ENCODE results near the gene SEC62. TPM values are rescaled to one million over a fixed set of nuclear protein-coding genes. Genes with fewer than 3 reads are reported as not detected.

The SEC62 gene
- total RNA-seq, 2 experiments from 2014 or later, result 64.5 to 176 TPM

GRCh38 chr3:169999433-169999832 is 32.8 kb downstream of the SEC62 start:
- Histone ChIP-seq H3K4me2 (ENCODE audit: low read length) (no peak overlapping the region), H3K79me2 (ENCODE audit: insufficient read depth, low read depth, low read length) (peaks cover 9% of the 10 kb centered on the region; the same call in 1 of the 2 replicates), H4K20me1 (ENCODE audit: insufficient read depth, low read length) (no peaks in the 10 kb centered on the region), H3K4me3 (ENCODE audit: low read depth, low read length, poor library complexity, severe bottlenecking) (no peak overlapping the region), H3K9me2 (ENCODE audit: insufficient read depth, low read length) (no peaks in the 10 kb centered on the region), H2AFZ (ENCODE audit: low read length) (no peak overlapping the region), H3K9me3 (ENCODE audit: low read length) (no peaks in the 10 kb centered on the region; the same call in 1 of the 2 replicates), H3K27ac (ENCODE audit: low read depth, low read length, poor library complexity, severe bottlenecking) (peak overlapping the region; percentile 15), H3K36me3 (ENCODE audit: insufficient read depth, low read length) (peaks cover 58% of the 10 kb centered on the region), H3K4me1 (ENCODE audit: insufficient read depth, low read length, poor library complexity, severe bottlenecking) (peaks cover 40% of the 10 kb centered on the region)
- no TSS peak for BruUV-seq (replicated peaks)
- intact Hi-C loops (cut with micrococcal nuclease; ENCODE audit: unreplicated experiment), result no loop called here
- ChIA-PET POLR2A (interaction anchor here (0.7 to 1.6 kb wide), 3 partner anchors 13 to 152 kb away, joined by 3 read pairs; no protein-coding TSS in a partner anchor), CTCF (ENCODE audit: unreplicated experiment) (interaction anchor here (0.6 kb wide), 1 partner anchor 188 kb away, joined by 3 read pairs; no protein-coding TSS in a partner anchor)
- TF ChIP-seq EZH2phosphoT487 (IDR thresholded peaks at IDR 0.05; ENCODE audit: borderline replicate concordance, low read depth, low read length) (no peak), CTCF (conservative IDR thresholded peaks at IDR 0.05; ENCODE audit: low read length) (no peak)
- no peak for DNase-seq (ENCODE audit: low spot score)

- intact Hi-C loops (cut with micrococcal nuclease; ENCODE audit: unreplicated experiment), result no loop called here
- POLR2A ChIA-PET, result interaction anchor here (0.8 to 1.6 kb wide), 5 partner anchors 10 to 67 kb away, joined by 3 to 5 read pairs (median 4); no protein-coding TSS in a partner anchor
These were observed 33.4 kb downstream of the SEC62 start for GRCh38 chr3:170000051-170000450.

More at GRCh38 chr3:170000051-170000450, 33.4 kb downstream of the SEC62 start:
- H3K36me3 ChIP-seq (ENCODE audit: insufficient read depth, low read length), result peaks cover 52% of the 10 kb centered on the region
- H3K79me2 ChIP-seq (ENCODE audit: insufficient read depth, low read depth, low read length), result peaks cover 4% of the 10 kb centered on the region; the same call in 1 of the 2 replicates
- H3K4me1 ChIP-seq (ENCODE audit: insufficient read depth, low read length, poor library complexity, severe bottlenecking), result peaks cover 40% of the 10 kb centered on the region
- CTCF ChIA-PET (ENCODE audit: unreplicated experiment), result interaction anchor here (0.6 kb wide), 1 partner anchor 189 kb away, joined by 3 read pairs; no protein-coding TSS in a partner anchor
- no peak for DNase-seq (ENCODE audit: low spot score)
- TF ChIP-seq CTCF (conservative IDR thresholded peaks at IDR 0.05; ENCODE audit: low read length) (no peak), EZH2phosphoT487 (IDR thresholded peaks at IDR 0.05; ENCODE audit: borderline replicate concordance, low read depth, low read length) (no peak)
- H3K9me3 ChIP-seq (ENCODE audit: low read length), result no peaks in the 10 kb centered on the region; the same call in 1 of the 2 replicates
- no peak overlapping the region for H3K27ac ChIP-seq (ENCODE audit: low read depth, low read length, poor library complexity, severe bottlenecking)
- BruUV-seq (replicated peaks), result no TSS peak
- H3K4me2 ChIP-seq (ENCODE audit: low read length), result no peak overlapping the region
- H3K9me2 ChIP-seq (ENCODE audit: insufficient read depth, low read length), result no peaks in the 10 kb centered on the region
- H4K20me1 ChIP-seq (ENCODE audit: insufficient read depth, low read length), result no peaks in the 10 kb centered on the region
- H2AFZ ChIP-seq (ENCODE audit: low read length), result no peak overlapping the region
- H3K4me3 ChIP-seq (ENCODE audit: low read depth, low read length, poor library complexity, severe bottlenecking), result no peak overlapping the region

Data from OCI-LY7 (cell line).